HG03159 (cell line): ENCODE results near the gene ADAR.

Source experiments
- ATAC-seq: cut with Tn5 transposase; IDR thresholded peaks from one replicate; pipeline ENCODE4 v1.9.1; 2021; ENCODE audit warnings: mild to moderate bottlenecking, moderate library complexity; ENCODE audit not compliant: unreplicated experiment

ADAR gene

GRCh38 chr1:154619181-154619948 lies 11.4 kb upstream of the ADAR start:
- no peak for ATAC-seq

- ATAC-seq, result no peak
Measured at GRCh38 chr1:154616659-154617345, 8.8 kb upstream of the ADAR start.

DNA sequence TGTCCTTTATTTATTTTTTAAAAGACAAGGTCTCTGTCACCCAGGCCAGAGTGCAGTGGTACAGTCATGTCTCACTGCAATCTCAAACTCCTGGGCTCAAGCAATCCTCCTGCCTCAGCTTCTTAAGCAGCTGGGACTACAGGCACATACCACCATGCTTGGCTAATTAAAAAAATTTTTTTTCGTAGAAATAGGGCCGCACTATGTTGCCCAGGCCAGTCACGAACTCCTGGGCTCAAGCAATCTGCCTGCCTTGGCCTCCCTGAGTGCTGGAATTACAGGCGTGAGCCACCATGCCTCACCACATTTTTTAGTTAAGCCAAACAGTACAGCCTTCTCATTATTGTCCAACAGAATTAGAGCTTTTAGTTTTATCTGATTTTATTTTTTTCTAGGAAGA lies 7.4 kb upstream of the ADAR start:
- ATAC-seq, result no peak

- ATAC-seq, result no peak
Measured at GRCh38 chr1:154614901-154615300, 6.9 kb upstream of the ADAR start.

DNA sequence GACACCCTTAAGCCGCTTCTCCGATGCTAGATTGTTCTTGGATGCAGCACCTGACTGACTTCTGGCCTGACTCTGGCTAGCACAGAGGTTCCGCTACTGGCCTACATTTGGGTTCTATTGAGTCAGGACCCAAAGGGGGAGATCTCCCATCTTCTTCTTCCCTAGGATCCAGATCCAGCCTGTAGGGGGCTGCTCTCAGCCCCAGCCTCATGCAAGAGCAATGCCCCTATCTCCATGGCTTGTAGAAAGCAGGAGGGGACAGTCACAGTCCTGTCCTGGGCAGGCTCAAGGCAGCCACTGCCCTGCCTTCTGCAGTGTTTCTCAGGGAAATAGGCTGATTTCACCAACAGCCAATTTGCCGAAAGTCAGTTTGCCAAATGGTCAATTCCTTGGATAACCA lies 6.3 kb upstream of the ADAR start:
- ATAC-seq, result no peak

GRCh38 chr1:154611150-154611862 lies 3.3 kb upstream of the ADAR start:
- no peak for ATAC-seq

GRCh38 chr1:154609398-154610380 lies 1.7 kb upstream of the ADAR start:
- ATAC-seq, result no peak

DNA sequence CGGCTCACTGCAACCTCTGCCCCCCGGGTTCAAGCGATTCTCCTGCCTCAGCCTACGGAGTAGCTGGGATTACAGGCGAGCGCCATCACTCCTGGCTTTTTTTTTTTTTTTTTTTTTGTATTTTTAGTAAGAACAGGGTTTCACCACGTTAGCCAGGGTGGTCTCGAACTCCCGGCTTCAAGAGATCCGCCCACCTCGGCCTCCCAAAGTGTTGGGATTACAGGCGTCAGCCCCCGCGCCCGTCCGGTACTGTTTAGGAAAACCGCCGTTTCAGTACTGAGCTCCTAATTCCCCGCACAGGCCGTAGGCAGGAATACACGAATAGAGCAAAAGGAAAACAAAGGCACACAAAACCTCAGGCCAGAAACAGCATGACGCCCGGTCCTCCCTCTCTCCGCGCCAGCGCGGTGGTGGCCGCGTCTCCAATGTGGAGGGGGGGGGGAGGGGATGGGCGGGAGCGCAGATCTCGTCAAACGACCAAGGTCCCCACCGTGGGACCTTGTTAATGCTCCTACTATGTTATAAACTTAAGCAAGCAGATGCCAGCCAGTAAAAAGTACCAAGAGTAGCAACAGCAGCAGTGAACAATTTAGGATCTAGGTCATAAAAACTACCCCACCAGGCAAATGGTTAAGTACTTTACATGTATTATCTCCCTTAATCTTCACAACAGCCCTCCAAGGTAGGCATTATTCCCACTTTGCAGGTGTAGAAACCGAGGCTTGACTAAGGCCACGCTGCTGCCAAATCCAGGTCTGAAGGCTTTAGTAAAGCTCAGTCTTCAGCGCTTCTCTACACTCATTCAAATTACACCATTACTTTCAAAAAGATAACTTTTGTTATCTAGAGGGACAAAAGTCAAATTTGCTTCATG lies 648 bp upstream of the ADAR start:
- ATAC-seq, result no peak

GRCh38 chr1:154607106-154607608 lies 829 bp downstream of the ADAR start:
- no peak for ATAC-seq

DNA sequence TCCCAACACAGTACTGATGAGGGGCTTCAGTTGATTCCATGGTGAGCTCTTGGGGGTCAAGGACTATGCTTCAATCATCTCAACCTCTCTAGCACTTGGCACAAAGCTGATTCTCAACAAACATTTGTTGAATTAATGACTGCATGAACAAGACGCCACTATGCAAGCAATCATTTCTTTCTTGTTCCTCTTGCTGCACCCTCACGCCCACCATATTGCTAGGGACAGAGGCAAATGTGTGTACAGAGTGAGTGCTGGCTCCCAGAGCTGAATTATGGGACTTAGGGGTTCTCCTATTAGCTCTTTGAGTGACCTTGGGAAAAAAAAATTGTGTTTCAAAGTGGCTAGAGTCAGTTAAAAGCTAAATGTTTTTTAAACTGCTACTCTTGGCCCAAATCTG lies 2.5 kb downstream of the ADAR start:
- ATAC-seq, result no peak

DNA sequence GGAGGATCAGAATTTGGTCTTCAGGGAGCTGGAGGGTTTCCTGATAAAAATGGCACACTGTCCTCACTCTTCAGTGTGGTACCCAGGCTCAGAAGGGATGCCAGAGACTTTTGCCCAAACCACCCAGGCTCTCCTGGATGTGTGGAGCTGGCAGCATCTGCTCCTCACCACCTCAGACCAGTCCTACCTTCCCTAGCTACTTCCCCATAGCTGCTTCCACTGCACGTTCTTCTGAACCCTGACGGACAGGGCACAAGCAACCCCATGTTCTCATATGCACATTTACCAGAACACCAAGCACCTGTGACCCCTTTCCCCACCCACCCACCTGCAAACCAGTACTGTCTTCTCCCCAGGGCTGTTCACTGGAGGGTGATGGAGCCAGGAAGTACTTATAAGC lies 4.7 kb downstream of the ADAR start:
- ATAC-seq, result no peak

GRCh38 chr1:154599658-154600057 lies 8.3 kb downstream of the ADAR start:
- no peak for ATAC-seq

DNA sequence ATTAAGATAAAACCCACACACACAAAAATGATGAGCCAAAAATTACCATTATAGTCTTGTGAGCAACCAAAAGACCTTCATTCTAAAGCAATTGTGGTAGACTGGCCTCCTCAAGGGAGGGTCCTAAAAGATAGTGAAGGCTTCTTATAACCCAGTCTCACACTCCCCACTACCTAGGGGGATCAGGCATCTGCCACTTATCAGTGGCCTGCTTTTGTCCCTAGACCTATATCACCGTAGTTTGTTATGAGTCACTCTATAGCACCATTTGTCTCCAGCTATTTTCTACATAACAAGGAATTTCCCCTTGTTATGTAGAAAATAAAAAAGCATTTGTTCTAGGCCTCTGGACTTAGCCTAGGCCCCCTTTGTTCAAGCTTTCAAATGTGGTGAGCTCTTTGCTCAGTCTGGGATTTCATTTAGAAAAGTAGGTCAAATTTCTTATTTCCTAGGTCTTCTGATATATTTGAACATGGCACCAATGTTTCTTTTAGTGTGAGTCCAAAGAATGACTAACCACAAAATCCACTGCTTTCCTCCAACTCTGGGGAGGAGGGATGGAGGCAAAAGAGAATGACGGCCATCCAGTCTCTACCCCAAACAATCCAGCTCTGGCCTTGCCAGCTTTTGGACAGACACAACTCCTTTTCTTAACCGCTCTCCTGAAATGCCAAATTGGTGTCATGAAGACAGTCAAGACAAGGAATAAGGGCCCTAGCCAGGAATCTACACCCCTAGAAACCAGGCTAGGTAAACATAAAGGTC lies 8.9 kb downstream of the ADAR start:
- no peak for ATAC-seq

- ATAC-seq, result no peak
Measured at GRCh38 chr1:154595621-154596020, 12.4 kb downstream of the ADAR start.

GRCh38 chr1:154594811-154595210 lies 13.2 kb downstream of the ADAR start:
- ATAC-seq, result no peak

- ATAC-seq, result no peak
Measured at GRCh38 chr1:154593390-154593789, 14.6 kb downstream of the ADAR start.

GRCh38 chr1:154591206-154591605 lies 16.8 kb downstream of the ADAR start:
- ATAC-seq, result no peak

- no peak for ATAC-seq
Measured at GRCh38 chr1:154590756-154591155, 17.2 kb downstream of the ADAR start.

DNA sequence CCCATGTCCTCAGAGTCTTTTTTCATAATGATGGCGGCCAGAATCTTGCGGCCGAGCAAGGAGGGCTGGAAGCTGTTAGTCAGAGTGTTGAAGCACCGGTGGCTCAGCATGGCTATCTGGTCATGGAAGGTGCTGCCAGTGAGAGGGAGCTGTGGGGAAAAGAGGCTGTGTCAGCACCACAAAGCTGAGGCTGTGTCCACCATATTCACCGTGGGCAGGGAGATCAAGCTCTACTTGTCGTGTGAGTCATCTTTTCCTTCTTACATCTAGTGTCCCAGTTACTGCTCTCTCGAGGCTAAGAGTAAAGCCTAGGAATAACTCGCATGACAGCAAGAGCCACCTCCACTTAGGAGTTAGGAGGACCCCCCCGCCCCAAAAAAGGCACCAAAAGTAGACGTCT lies 18.2 kb downstream of the ADAR start:
- no peak for ATAC-seq
